ENCODE results near the gene JPT1.

DNA sequence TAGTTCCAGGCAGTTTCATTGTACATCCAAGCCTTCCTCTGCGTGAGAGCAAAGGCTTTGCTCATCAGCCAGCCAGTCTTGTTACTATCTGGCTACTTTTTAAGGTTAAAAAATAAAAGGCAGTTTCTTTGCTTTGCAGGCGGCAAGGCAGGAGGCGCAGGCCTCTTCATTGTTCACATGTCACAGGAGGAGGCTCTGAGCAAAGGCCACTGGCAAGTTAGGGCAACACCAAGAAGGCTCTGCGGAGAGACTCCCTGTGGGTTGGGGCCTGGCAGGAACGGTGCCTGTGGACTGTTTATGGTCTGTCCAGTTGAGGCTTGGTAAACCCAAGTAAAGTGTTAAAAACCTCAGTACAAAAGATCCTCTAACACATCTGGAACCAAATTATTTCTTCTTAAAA, 18.9 kb downstream of the JPT1 start:
- TF ChIP-seq SUZ12 (IDR thresholded peaks at IDR 0.05) (no peak), FOXM1 (IDR thresholded peaks at IDR 0.05; ENCODE audit: borderline replicate concordance) (no peak)

All from HEK293T (cell line).